Liver (tissue), 3 donors: ENCODE results near the gene FASN.

Experiments
- EGR1 ChIP-seq, 2 donors: IDR thresholded peaks; 2 replicates each; pipeline ENCODE4 v1.6.1; 2016 to 2018; ENCODE audit warnings: antibody characterized with exemption in 2 of 2, low read depth in 2 of 2
- FOXA1 ChIP-seq: IDR thresholded peaks from 2 replicates; pipeline ENCODE4 v1.6.1; 2016; ENCODE audit warnings: antibody characterized with exemption
- GABPA ChIP-seq, 2 donors: IDR thresholded peaks in 1 of 2; conservative IDR thresholded peaks in 1 of 2; 2 replicates each; pipeline ENCODE4 v1.6.1; 2016; ENCODE audit warnings: antibody characterized with exemption in 2 of 2, mild to moderate bottlenecking in 1 of 2, moderate library complexity in 1 of 2
- JUND ChIP-seq, 2 donors: IDR thresholded peaks; 2 replicates each; pipeline ENCODE4 v1.6.1; 2016; ENCODE audit warnings: antibody characterized with exemption in 2 of 2
- MAX ChIP-seq: IDR thresholded peaks from 2 replicates; pipeline ENCODE4 v1.6.1; 2016; ENCODE audit warnings: antibody characterized with exemption
- REST ChIP-seq: IDR thresholded peaks from 2 replicates; pipeline ENCODE4 v1.6.1; 2016; ENCODE audit warnings: antibody characterized with exemption, mild to moderate bottlenecking
- RXRA ChIP-seq, 2 donors: IDR thresholded peaks; 2 replicates each; pipeline ENCODE4 v1.6.1; 2017 to 2018; ENCODE audit warnings: antibody characterized with exemption in 2 of 2, mild to moderate bottlenecking in 1 of 2
- SP1 ChIP-seq: IDR thresholded peaks from 2 replicates; pipeline ENCODE4 v1.6.1; 2018; ENCODE audit warnings: antibody characterized with exemption, mild to moderate bottlenecking
- TAF1 ChIP-seq: conservative IDR thresholded peaks from 2 replicates; pipeline ENCODE4 v1.6.1; 2016; ENCODE audit warnings: antibody characterized with exemption, mild to moderate bottlenecking
- YY1 ChIP-seq: IDR thresholded peaks from 2 replicates; pipeline ENCODE4 v1.6.1; 2016; ENCODE audit warnings: antibody characterized with exemption, mild to moderate bottlenecking
- ZBTB33 ChIP-seq: IDR thresholded peaks from 2 replicates; pipeline ENCODE4 v1.6.1; 2016; ENCODE audit warnings: antibody characterized with exemption
- TF ChIP-seq, protein P1 (sequence below): fragments of 150-350 bp; IDR thresholded peaks from 2 replicates; pipeline ENCODE4 v1.5.1; 2017; ENCODE audit warnings: improper control_type of control experiment, low read depth, low read length; ENCODE audit not compliant: missing input control
- TF ChIP-seq, protein P2 (sequence below): IDR thresholded peaks from 2 replicates; pipeline ENCODE4 v1.6.1; 2016; ENCODE audit warnings: antibody characterized with exemption
- donor health status: healthy.
- donor health status: healthy.

DNA sequence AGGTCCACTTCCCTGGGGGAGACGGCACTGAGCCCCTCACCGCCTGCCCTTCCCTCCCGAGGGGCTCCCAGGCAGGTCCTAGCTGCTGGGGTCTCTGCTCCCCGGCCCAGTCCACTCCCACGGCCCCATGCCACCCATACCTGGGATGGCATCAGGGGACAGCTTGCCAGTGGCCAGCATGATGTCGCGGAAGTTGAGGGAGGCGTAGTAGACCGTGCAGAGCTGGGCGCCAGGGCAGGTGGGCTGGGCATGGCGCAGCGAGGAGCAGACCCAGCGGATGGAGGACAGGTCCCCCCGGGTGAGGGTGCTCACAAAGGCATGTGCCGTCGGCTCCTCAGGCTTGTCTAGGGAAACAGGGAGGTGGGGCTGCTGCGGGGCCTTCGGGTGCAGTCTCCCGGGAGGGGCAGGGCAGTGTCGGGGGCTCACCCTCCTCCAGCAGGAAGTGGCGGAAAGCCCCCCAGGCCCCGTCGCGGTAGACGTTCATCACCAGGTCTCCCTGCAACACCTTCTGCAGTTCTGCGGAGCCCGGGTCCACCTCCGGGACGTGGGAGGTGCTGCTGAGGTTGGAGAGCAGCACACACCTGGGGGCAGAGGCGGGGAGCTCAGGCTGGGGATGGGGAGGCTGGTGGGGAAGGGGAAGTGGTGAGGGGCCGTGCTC, 13.5 kb downstream of the FASN start:
- TF ChIP-seq RXRA (IDR thresholded peaks at IDR 0.05) (no peak), TAF1 (no peak), JUND (IDR thresholded peaks at IDR 0.05) (no peak), SP1 (no peak), FOXA1 (no peak), YY1 (no peak), REST (no peak), MAX (no peak), GABPA (IDR thresholded peaks at IDR 0.05 in 1 of 2, conservative IDR thresholded peaks at IDR 0.05 in 1 of 2) (no peak), ZBTB33 (no peak), EGR1 (IDR thresholded peaks at IDR 0.05; ENCODE audit: low read depth in 2 of 2) (no peak)
- TF ChIP-seq, protein P1, sequence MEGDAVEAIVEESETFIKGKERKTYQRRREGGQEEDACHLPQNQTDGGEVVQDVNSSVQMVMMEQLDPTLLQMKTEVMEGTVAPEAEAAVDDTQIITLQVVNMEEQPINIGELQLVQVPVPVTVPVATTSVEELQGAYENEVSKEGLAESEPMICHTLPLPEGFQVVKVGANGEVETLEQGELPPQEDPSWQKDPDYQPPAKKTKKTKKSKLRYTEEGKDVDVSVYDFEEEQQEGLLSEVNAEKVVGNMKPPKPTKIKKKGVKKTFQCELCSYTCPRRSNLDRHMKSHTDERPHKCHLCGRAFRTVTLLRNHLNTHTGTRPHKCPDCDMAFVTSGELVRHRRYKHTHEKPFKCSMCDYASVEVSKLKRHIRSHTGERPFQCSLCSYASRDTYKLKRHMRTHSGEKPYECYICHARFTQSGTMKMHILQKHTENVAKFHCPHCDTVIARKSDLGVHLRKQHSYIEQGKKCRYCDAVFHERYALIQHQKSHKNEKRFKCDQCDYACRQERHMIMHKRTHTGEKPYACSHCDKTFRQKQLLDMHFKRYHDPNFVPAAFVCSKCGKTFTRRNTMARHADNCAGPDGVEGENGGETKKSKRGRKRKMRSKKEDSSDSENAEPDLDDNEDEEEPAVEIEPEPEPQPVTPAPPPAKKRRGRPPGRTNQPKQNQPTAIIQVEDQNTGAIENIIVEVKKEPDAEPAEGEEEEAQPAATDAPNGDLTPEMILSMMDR, result no peak
- TF ChIP-seq, protein P2, sequence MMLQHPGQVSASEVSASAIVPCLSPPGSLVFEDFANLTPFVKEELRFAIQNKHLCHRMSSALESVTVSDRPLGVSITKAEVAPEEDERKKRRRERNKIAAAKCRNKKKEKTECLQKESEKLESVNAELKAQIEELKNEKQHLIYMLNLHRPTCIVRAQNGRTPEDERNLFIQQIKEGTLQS, result no peak
